Stimulated activated CD8-positive, alpha-beta memory T cell treated with anti-CD3 and anti-CD28 coated beads, Interleukin-7, amount 100 ng/mL, for 48 hours (primary cell): ENCODE data around the gene SMCHD1.
"Not testable (repeated sequence)": the region's sequence is repeated elsewhere in the genome, so short reads cannot be mapped to it uniquely, and the experiment has no call there.

Experiments used
- DNase-seq, 2 donors: peaks; one replicate each; pipeline ENCODE4 v3.0.0-alpha.2; 2020; ENCODE audit warnings: low read depth in 1 of 2; ENCODE audit errors: extremely low read depth in 1 of 2

Gene SMCHD1

GRCh38 chr18:2809666-2810183 lies 154.2 kb downstream of the SMCHD1 start:
- not testable (repeated sequence) for DNase-seq

- DNase-seq: no peak
Measured at GRCh38 chr18:2811416-2811815, 155.9 kb downstream of the SMCHD1 start.

- no peak for DNase-seq
Measured at GRCh38 chr18:2814928-2815327, 159.4 kb downstream of the SMCHD1 start.

- DNase-seq: no peak
Measured at GRCh38 chr18:2818281-2818680, 162.8 kb downstream of the SMCHD1 start.

GRCh38 chr18:2821695-2822094 lies 166.2 kb downstream of the SMCHD1 start:
- no peak for DNase-seq

- DNase-seq: no peak
Measured at GRCh38 chr18:2822213-2822921, 166.8 kb downstream of the SMCHD1 start.

- DNase-seq: no peak
Measured at GRCh38 chr18:2823202-2823601, 167.7 kb downstream of the SMCHD1 start.

- no peak for DNase-seq
Measured at GRCh38 chr18:2823966-2824365, 168.4 kb downstream of the SMCHD1 start.

- no peak for DNase-seq
Measured at GRCh38 chr18:2824865-2825264, 169.3 kb downstream of the SMCHD1 start.

- DNase-seq: no peak
Measured at GRCh38 chr18:2825613-2826175, 170.2 kb downstream of the SMCHD1 start.

GRCh38 chr18:2826581-2826980 lies 171.1 kb downstream of the SMCHD1 start:
- no peak for DNase-seq

- no peak for DNase-seq
Measured at GRCh38 chr18:2827061-2827460, 171.5 kb downstream of the SMCHD1 start.

GRCh38 chr18:2836118-2836517 lies 180.6 kb downstream of the SMCHD1 start:
- DNase-seq: not testable (repeated sequence)

GRCh38 chr18:2837290-2837689 lies 181.8 kb downstream of the SMCHD1 start:
- not testable (repeated sequence) for DNase-seq

- no peak for DNase-seq
Measured at GRCh38 chr18:2839202-2839601, 183.7 kb downstream of the SMCHD1 start.

- no peak for DNase-seq
Measured at GRCh38 chr18:2840521-2840920, 185.0 kb downstream of the SMCHD1 start.

- no peak for DNase-seq
Measured at GRCh38 chr18:2843146-2843545, 187.6 kb downstream of the SMCHD1 start.

- DNase-seq: no peak
Measured at GRCh38 chr18:2845172-2845571, 189.6 kb downstream of the SMCHD1 start.

GRCh38 chr18:2846636-2847316 lies 191.2 kb downstream of the SMCHD1 start, which contains the start of gene EMILIN2:
Gene EMILIN2, plus strand, starts transcription at chr18:2847006. Its CDS starts 183 bp downstream, at chr18:2847189.
- DNase-seq: peak in 1 of 2 donors; percentile 4

- DNase-seq: peak in 1 of 2 donors; percentile 10
Measured at GRCh38 chr18:2847317-2848246, 192.1 kb downstream of the SMCHD1 start.
